Spleen (tissue), 11 donors: ENCODE measurements around the gene P2RY11. TPM values are rescaled to one million over a fixed set of nuclear protein-coding genes. Genes with fewer than 3 reads are reported as not detected.

Source experiments
- DNase-seq: peaks from one replicate; pipeline ENCODE4 v3.0.0-alpha.2; 2020
- H3K27ac ChIP-seq, 8 donors: fragments of 200-600 bp; sonication (generic) in 7 of 8; 1 replicate in 4 of 8; 2 replicates in 4 of 8; pipeline versions ENCODE4 v1.5.0 to v1.8.0; 2016 to 2021; ENCODE audit warnings: inconsistent platforms in 4 of 8, mild to moderate bottlenecking in 4 of 8, moderate library complexity in 1 of 8
- H3K27me3 ChIP-seq, 7 donors: fragments of 200-600 bp; sonication (generic) in 6 of 7; replicated peaks in 1 of 7; 1 replicate in 4 of 7; 2 replicates in 3 of 7; pipeline versions ENCODE4 v1.5.0 to v1.8.0; 2016 to 2021; ENCODE audit warnings: inconsistent platforms in 3 of 7, mild to moderate bottlenecking in 1 of 7
- H3K36me3 ChIP-seq, 6 donors: fragments of 200-600 bp; sonication (generic) in 5 of 6; 1 replicate in 4 of 6; 2 replicates in 2 of 6; pipeline versions ENCODE4 v1.5.0 to v1.8.0; 2016 to 2021; ENCODE audit warnings: inconsistent platforms in 2 of 6
- H3K4me1 ChIP-seq, 6 donors: fragments of 200-600 bp; sonication (generic) in 5 of 6; 1 replicate in 3 of 6; 2 replicates in 3 of 6; pipeline versions ENCODE4 v1.5.0 to v1.8.0; 2016 to 2021; ENCODE audit warnings: inconsistent platforms in 3 of 6
- H3K4me3 ChIP-seq, 8 donors: fragments of 200-600 bp; sonication (generic) in 7 of 8; 1 replicate in 4 of 8; 2 replicates in 4 of 8; pipeline versions ENCODE4 v1.5.0 to v1.8.0; 2016 to 2021; ENCODE audit warnings: inconsistent platforms in 4 of 8, mild to moderate bottlenecking in 4 of 8, moderate library complexity in 2 of 8
- H3K9me3 ChIP-seq, 8 donors: fragments of 200-600 bp; sonication (generic) in 7 of 8; 1 replicate in 4 of 8; 2 replicates in 4 of 8; pipeline versions ENCODE4 v1.5.0 to v1.8.0; 2016 to 2021; ENCODE audit warnings: inconsistent platforms in 4 of 8
- CTCF ChIP-seq, 11 experiments: fragments of 200-600 bp in 7 of 11; fragments of 450-650 bp in 4 of 11; sonication (generic) in 4 of 11; IDR thresholded peaks in 8 of 11; conservative IDR thresholded peaks in 3 of 11; 1 replicate in 7 of 11; 2 replicates in 4 of 11; pipeline versions ENCODE4 v1.4.0 to v1.8.0; 2016 to 2021; ENCODE audit warnings: antibody characterized with exemption in 11 of 11, inconsistent platforms in 4 of 11, mild to moderate bottlenecking in 1 of 11
- POLR2A ChIP-seq, 3 donors: fragments of 450-650 bp; IDR thresholded peaks; one replicate each; pipeline ENCODE4 v1.5.1; 2017; ENCODE audit warnings: antibody characterized with exemption in 3 of 3, mild to moderate bottlenecking in 1 of 3
- POLR2AphosphoS5 ChIP-seq, 3 donors: sonication (generic); formaldehyde crosslinking; IDR thresholded peaks; one replicate each; pipeline ENCODE4 v1.5.1; 2017; ENCODE audit warnings: antibody characterized with exemption in 3 of 3
- WGBS, 5 donors: extraction: QIAGEN DNeasy Blood & Tissue Kit in 3 of 5; methylation state at CpG; one replicate each; pipeline versions ENCODE4 v1.1.5 to v1.1.7; 2013 to 2018; 5-methylcytosine and 5-hydroxymethylcytosine counted together
- intact Hi-C: fragments of 100-400 bp; cut with DNase I; formaldehyde crosslinking; loops from one replicate; pipeline ENCODE4 v1.15.0; 2023; ENCODE audit warnings: low total_unique reads
- polyA plus RNA-seq, 3 donors: library from polyadenylated mRNA; stranded (reverse); fragments of 200-250 nt; gene quantifications; one replicate each; pipeline ENCODE4 v1.2.1, GENCODE V29; 2013
- small RNA-seq, 4 donors: library from RNA; depleted of rRNA; stranded (forward); fragments of <200 nt; gene quantifications; one replicate each; pipeline ENCODE3, GENCODE V24; 2016
- total RNA-seq, 7 donors: library from RNA; depleted of rRNA in 3 of 7; stranded (reverse); fragments of >200 nt in 3 of 7; fragmentation: NEBNext Ultra II Directional in 4 of 7; extraction: Animal tissue kit (Norgen Biotek cat#: 25700) in 4 of 7; gene quantifications; one replicate each; pipeline versions ENCODE4 v1.1.0 to v1.2.1, GENCODE V29; 2016 to 2021
- donor health status: healthy with polysubstance abuse.
- donor health status: DM: no; HTN: no; CAD: no; lungs with moderate emphysema.
- donor health status: DM: no; HTN: no; CAD: no.
- donor health status: Bipolar disorder and iron deficiency.
- donor health status: healthy.
- donor health status: DM: no; HTN: no; CAD: no.
- donor health status: DM: yes; HTN: yes; CAD: no.

The P2RY11 gene
- total and polyA plus RNA-seq, 10 donors = 7.9 to 24.2 (median 16.9) TPM

GRCh38 chr19:10163536-10163935, 52.0 kb downstream of the P2RY11 start:
- Histone ChIP-seq H3K27me3 (no peaks in the 10 kb centered on the region), H3K36me3 (peaks cover 0 to 100% (median 94%) of the 10 kb centered on the region in 6 donors), H3K27ac (no peak overlapping the region), H3K9me3 (no peaks in the 10 kb centered on the region), H3K4me1 (peaks cover 0 to 2% (median 0%) of the 10 kb centered on the region in 6 donors), H3K4me3 (no peak overlapping the region)
- no peak for DNase-seq
- 89 to 97% (median 94%) methylated on average over 3 of the region's 3 CpGs for WGBS, 5 donors
- TF ChIP-seq POLR2AphosphoS5 (IDR thresholded peaks at IDR 0.05) (no peak), CTCF (IDR thresholded peaks at IDR 0.05 in 8 of 11, conservative IDR thresholded peaks at IDR 0.05 in 3 of 11) (no peak), POLR2A (IDR thresholded peaks at IDR 0.05) (no peak)
- intact Hi-C loops = no loop called here

Small RNA genes within 50 kb of the gene (small RNA-seq; reads per million reads assigned to genes)
- 41.8 to 74.5 (median 45.5) reads per million in 4 donors for gene SNORD105
- 1,460 to 2,903 (median 1,808) reads per million in 4 donors for gene SNORD105B

Other genes starting within 250 kb of the P2RY11 start
- gene OLFM2, start 175.2 kb upstream of the P2RY11 start, total RNA-seq = 1 to 10 TPM; 1.5 to 4.6 (median 2.8) TPM
- 1 to 10 TPM; 1.5 to 2.6 (median 1.9) TPM for gene OLFM2, start 175.2 kb upstream of the P2RY11 start, polyA plus RNA-seq
- 1 to 10 TPM in 3 of 7 donors, under 1 TPM in 4; 0.51 to 4.8 (median 0.70) TPM for gene COL5A3, start 101.2 kb upstream of the P2RY11 start, total RNA-seq
- gene COL5A3, start 101.2 kb upstream of the P2RY11 start, polyA plus RNA-seq = 1 to 10 TPM; 1.0 to 2.2 (median 1.3) TPM
- gene RDH8, start 98.2 kb upstream of the P2RY11 start, total RNA-seq = not detected
- not detected for gene RDH8, start 98.2 kb upstream of the P2RY11 start, polyA plus RNA-seq
- 10 to 100 TPM; 52.2 to 65.6 (median 57.8) TPM for gene SHFL, start 25.4 kb upstream of the P2RY11 start, total RNA-seq
- gene SHFL, start 25.4 kb upstream of the P2RY11 start, polyA plus RNA-seq = 10 to 100 TPM; 33.0 to 55.8 (median 42.6) TPM
- gene ANGPTL6, start 9.0 kb upstream of the P2RY11 start, total RNA-seq = 1 to 10 TPM; 1.4 to 4.8 (median 3.4) TPM
- 10 to 100 TPM; 10.6 to 18.4 (median 12.6) TPM for gene ANGPTL6, start 9.0 kb upstream of the P2RY11 start, polyA plus RNA-seq
- 10 to 100 TPM; 26.8 to 52.1 (median 40.9) TPM for gene PPAN, start 5.3 kb upstream of the P2RY11 start, total RNA-seq
- 10 to 100 TPM; 46.1 to 90.2 (median 60.3) TPM for gene PPAN, start 5.3 kb upstream of the P2RY11 start, polyA plus RNA-seq
- gene EIF3G, start 8.2 kb downstream of the P2RY11 start, total RNA-seq = 100 to 1,000 TPM; 165 to 209 (median 194) TPM
- gene EIF3G, start 8.2 kb downstream of the P2RY11 start, polyA plus RNA-seq = 100 to 1,000 TPM; 200 to 262 (median 213) TPM
- 100 to 1,000 TPM in 2 of 7 donors, 10 to 100 TPM in 5; 66.9 to 131 (median 77.2) TPM for gene DNMT1, start 83.3 kb downstream of the P2RY11 start, total RNA-seq
- 10 to 100 TPM; 40.6 to 43.3 (median 41.1) TPM for gene DNMT1, start 83.3 kb downstream of the P2RY11 start, polyA plus RNA-seq
- gene S1PR2, start 119.6 kb downstream of the P2RY11 start, total RNA-seq = 1 to 10 TPM; 1.6 to 6.1 (median 3.6) TPM
- 1 to 10 TPM; 1.4 to 3.0 (median 1.8) TPM for gene S1PR2, start 119.6 kb downstream of the P2RY11 start, polyA plus RNA-seq
- 10 to 100 TPM; 32.7 to 52.3 (median 37.2) TPM for gene MRPL4, start 140.5 kb downstream of the P2RY11 start, total RNA-seq
- 10 to 100 TPM; 31.5 to 60.5 (median 46.0) TPM for gene MRPL4, start 140.5 kb downstream of the P2RY11 start, polyA plus RNA-seq
- gene ICAM1, start 159.4 kb downstream of the P2RY11 start, total RNA-seq = 100 to 1,000 TPM in 5 of 7 donors, 10 to 100 TPM in 2; 84.4 to 163 (median 116) TPM
- gene ICAM1, start 159.4 kb downstream of the P2RY11 start, polyA plus RNA-seq = 10 to 100 TPM; 12.8 to 22.2 (median 15.1) TPM
- gene ICAM4, start 175.3 kb downstream of the P2RY11 start, total RNA-seq = 1 to 10 TPM; 1.2 to 3.7 (median 1.6) TPM
- gene ICAM4, start 175.3 kb downstream of the P2RY11 start, polyA plus RNA-seq = under 1 TPM; 0.48 to 0.57 (median 0.49) TPM
- 1 to 10 TPM in 4 of 7 donors, under 1 TPM in 3; 0.33 to 1.4 (median 1.0) TPM for gene ICAM5, start 178.3 kb downstream of the P2RY11 start, total RNA-seq
- gene ICAM5, start 178.3 kb downstream of the P2RY11 start, polyA plus RNA-seq = under 1 TPM; 0.07 to 0.29 (median 0.21) TPM
- gene ZGLP1, start 198.1 kb downstream of the P2RY11 start, total RNA-seq = 1 to 10 TPM; 2.7 to 7.0 (median 3.2) TPM
- 10 to 100 TPM; 11.6 to 24.1 (median 19.7) TPM for gene ZGLP1, start 198.1 kb downstream of the P2RY11 start, polyA plus RNA-seq
- 10 to 100 TPM in 6 of 7 donors, 1 to 10 TPM in 1; 9.1 to 28.1 (median 11.2) TPM for gene FDX2, start 204.3 kb downstream of the P2RY11 start, total RNA-seq
- gene FDX2, start 204.3 kb downstream of the P2RY11 start, polyA plus RNA-seq = 10 to 100 TPM; 16.1 to 27.9 (median 19.8) TPM
- gene RAVER1, start 221.8 kb downstream of the P2RY11 start, total RNA-seq = 10 to 100 TPM; 33.1 to 45.1 (median 40.3) TPM
- gene RAVER1, start 221.8 kb downstream of the P2RY11 start, polyA plus RNA-seq = 10 to 100 TPM in 1 of 3 donors, 1 to 10 TPM in 2; 4.8 to 18.8 (median 5.8) TPM
- gene ICAM3, start 227.9 kb downstream of the P2RY11 start, total RNA-seq = 100 to 1,000 TPM in 5 of 7 donors, 10 to 100 TPM in 2; 69.3 to 180 (median 107) TPM
- 100 to 1,000 TPM; 111 to 119 (median 112) TPM for gene ICAM3, start 227.9 kb downstream of the P2RY11 start, polyA plus RNA-seq